ENCODE results near the gene MRPS9.

DNA sequence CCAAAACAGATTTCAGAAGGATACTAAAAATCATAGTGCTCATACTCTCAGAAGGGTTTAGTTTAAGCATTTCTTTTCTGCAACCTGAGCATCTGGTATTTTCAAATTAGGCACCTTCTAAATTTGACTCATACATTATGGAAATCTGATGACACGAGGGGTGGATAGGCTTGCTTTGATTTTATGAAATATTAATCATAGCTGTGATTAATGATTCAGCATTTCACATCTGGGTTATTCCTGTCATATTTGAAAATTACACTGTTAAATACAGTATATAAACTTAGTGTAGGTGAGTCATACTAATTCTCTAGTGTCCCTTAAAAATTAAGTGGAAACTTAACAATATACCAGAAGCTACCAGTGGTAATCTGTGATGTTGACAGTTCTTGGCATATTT, 47.7 kb downstream of the MRPS9 start:
- TF ChIP-seq POLR2A (IDR thresholded peaks at IDR 0.05; ENCODE audit: low read depth, low read length) (no peak), POLR2AphosphoS5 (IDR thresholded peaks at IDR 0.05; ENCODE audit: low read depth, low read length) (no peak)
